ENCODE data around the gene IL26. TPM values are rescaled to one million over a fixed set of nuclear protein-coding genes. Genes with fewer than 3 reads are reported as not detected.

Gene IL26
- total RNA-seq, 1 experiment from 2014 or later = not detected

DNA sequence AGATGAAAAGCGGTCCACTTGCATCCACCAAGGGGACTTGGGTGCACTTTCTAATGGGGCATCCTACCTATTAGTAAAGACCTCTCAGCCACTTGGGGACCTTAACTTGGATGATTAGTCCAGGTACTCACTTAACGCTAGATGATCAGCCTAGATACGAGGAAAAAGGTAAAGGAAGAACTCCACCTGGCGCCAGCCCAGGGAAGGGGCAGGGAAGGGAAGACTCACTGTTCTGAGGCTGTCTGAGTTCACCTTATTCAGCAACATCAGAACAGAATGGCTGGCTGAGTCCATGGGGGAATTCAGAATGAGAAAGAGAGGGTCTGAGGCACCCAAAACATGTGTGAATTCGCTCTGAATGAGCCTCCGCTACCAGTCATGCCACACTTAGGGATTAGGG is 20.7 kb upstream of the IL26 start:
- BruUV-seq (replicated peaks) = no TSS peak
- TF ChIP-seq EZH2 (IDR thresholded peaks at IDR 0.05; ENCODE audit: low read length, unreplicated experiment) (no peak), EZH2phosphoT487 (IDR thresholded peaks at IDR 0.05; ENCODE audit: borderline replicate concordance, low read length) (no peak)
- TF ChIP-seq, protein P1, sequence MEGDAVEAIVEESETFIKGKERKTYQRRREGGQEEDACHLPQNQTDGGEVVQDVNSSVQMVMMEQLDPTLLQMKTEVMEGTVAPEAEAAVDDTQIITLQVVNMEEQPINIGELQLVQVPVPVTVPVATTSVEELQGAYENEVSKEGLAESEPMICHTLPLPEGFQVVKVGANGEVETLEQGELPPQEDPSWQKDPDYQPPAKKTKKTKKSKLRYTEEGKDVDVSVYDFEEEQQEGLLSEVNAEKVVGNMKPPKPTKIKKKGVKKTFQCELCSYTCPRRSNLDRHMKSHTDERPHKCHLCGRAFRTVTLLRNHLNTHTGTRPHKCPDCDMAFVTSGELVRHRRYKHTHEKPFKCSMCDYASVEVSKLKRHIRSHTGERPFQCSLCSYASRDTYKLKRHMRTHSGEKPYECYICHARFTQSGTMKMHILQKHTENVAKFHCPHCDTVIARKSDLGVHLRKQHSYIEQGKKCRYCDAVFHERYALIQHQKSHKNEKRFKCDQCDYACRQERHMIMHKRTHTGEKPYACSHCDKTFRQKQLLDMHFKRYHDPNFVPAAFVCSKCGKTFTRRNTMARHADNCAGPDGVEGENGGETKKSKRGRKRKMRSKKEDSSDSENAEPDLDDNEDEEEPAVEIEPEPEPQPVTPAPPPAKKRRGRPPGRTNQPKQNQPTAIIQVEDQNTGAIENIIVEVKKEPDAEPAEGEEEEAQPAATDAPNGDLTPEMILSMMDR (conservative IDR thresholded peaks at IDR 0.05; ENCODE audit: low read depth, low read length) = no peak
- Histone ChIP-seq H3K9me3 (ENCODE audit: low read length) (no peaks in the 10 kb centered on the region), H3K9ac (ENCODE audit: low read length) (no peak overlapping the region), H3K36me3 (ENCODE audit: low read depth, low read length) (no peaks in the 10 kb centered on the region), H3K4me3 (ENCODE audit: low read length) (no peak overlapping the region), H3F3A (ENCODE audit: low read length, unreplicated experiment) (no peaks in the 10 kb centered on the region), H2AFZ (ENCODE audit: low read length) (no peak overlapping the region), H3K27me3 (ENCODE audit: low read length) (no peaks in the 10 kb centered on the region), H3K4me2 (ENCODE audit: low read length) (no peak overlapping the region), H3K9me2 (replicated peaks; ENCODE audit: low read length) (no peaks in the 10 kb centered on the region), H3K79me2 (ENCODE audit: low read length) (no peaks in the 10 kb centered on the region), H3K27ac (ENCODE audit: low read length) (no peak overlapping the region), H4K20me1 (ENCODE audit: low read length) (no peaks in the 10 kb centered on the region), H3K4me1 (ENCODE audit: insufficient read depth, low read length) (no peaks in the 10 kb centered on the region)
- ChIA-PET CTCF (no interaction called here), POLR2A (ENCODE audit: unreplicated experiment) (no interaction called here)
- ATAC-seq (no peak), DNase-seq (no peak)
- intact Hi-C loops (cut with micrococcal nuclease) = no loop called here

DNA sequence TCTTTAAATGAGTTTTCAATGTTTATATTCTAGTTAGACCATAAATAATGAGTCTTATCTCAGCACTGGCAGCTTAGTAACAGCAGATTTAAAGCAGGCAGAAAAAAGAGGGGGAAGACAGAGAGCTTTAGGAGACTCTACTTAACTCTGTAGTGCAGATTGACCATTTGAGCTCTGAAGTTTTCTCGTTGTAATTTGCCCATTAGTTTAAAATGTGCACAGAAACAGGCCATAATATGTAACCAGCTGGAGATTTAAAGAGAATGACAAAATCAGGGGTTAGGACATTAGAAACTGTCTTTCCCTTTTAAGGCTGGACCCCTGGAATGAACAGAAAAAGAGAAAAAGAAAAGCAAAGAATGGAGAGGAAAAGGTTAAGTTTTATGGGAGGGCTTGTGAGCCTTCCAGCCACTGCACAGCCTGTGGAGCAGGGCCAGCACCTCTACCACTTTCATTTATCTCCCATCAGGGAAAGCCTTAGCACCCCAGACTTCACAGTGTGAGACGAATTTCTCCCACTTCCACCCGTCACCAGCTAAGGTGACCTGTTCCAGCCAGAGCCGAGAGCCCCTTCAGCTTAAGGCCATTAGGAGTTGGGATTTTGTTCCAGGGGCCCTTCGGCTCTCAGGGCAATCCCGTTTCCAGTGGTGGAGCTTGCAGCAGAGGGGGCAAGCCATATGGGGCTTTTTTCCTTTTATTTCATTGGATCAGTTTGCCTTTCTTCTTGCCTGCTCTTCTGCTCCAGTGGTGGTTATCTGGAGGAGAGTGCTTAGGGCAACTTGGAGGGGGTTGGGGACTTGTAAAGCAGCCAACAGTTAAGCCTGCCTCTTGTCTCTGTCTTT is 19.8 kb upstream of the IL26 start:
- Histone ChIP-seq H3K27me3 (ENCODE audit: low read length) (no peaks in the 10 kb centered on the region), H3K4me3 (ENCODE audit: low read length) (no peak overlapping the region), H3K9me2 (replicated peaks; ENCODE audit: low read length) (no peaks in the 10 kb centered on the region), H3K4me1 (ENCODE audit: insufficient read depth, low read length) (peaks cover 9% of the 10 kb centered on the region), H4K20me1 (ENCODE audit: low read length) (no peaks in the 10 kb centered on the region), H3K4me2 (ENCODE audit: low read length) (no peak overlapping the region), H3K79me2 (ENCODE audit: low read length) (no peaks in the 10 kb centered on the region), H3K36me3 (ENCODE audit: low read depth, low read length) (no peaks in the 10 kb centered on the region), H3K9me3 (ENCODE audit: low read length) (no peaks in the 10 kb centered on the region), H3F3A (ENCODE audit: low read length, unreplicated experiment) (no peaks in the 10 kb centered on the region), H3K9ac (ENCODE audit: low read length) (no peak overlapping the region), H3K27ac (ENCODE audit: low read length) (no peak overlapping the region), H2AFZ (ENCODE audit: low read length) (no peak overlapping the region)
- TF ChIP-seq, protein P1 (conservative IDR thresholded peaks at IDR 0.05; ENCODE audit: low read depth, low read length) = no peak
- TF ChIP-seq EZH2phosphoT487 (IDR thresholded peaks at IDR 0.05; ENCODE audit: borderline replicate concordance, low read length) = no peak
- TF ChIP-seq EZH2 (IDR thresholded peaks at IDR 0.05; ENCODE audit: low read length, unreplicated experiment) = no peak
- BruUV-seq (replicated peaks) = no TSS peak
- POLR2A ChIA-PET (ENCODE audit: unreplicated experiment) = interaction anchor here (0.5 kb wide), 1 partner anchor 26 kb away, joined by 6 read pairs; no protein-coding TSS in a partner anchor
- CTCF ChIA-PET = no interaction called here
- no peak for DNase-seq
- intact Hi-C loops (cut with micrococcal nuclease) = no loop called here
- no peak for ATAC-seq

DNA sequence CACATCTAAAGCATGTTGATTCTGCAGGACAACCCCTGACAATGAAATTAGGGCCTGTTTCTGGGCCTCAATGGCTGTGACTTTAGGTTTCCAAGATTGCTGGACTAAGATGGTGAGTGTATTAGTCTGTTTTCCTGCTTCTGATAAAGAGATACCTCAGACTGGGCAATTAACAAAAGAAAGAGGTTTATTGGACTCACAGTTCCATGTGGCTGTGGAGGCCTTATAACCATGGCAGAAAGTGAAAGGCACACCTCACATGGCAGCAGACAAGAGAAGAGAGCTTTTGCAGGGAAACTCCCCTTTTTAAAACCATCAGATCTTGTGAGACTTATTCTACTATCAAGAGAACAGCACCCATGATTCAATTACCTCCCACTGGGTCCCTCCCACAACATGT is 17.2 kb upstream of the IL26 start:
- Histone ChIP-seq H3K4me1 (ENCODE audit: insufficient read depth, low read length) (peaks cover 28% of the 10 kb centered on the region), H3K9me2 (replicated peaks; ENCODE audit: low read length) (no peaks in the 10 kb centered on the region), H3K36me3 (ENCODE audit: low read depth, low read length) (no peaks in the 10 kb centered on the region), H3F3A (ENCODE audit: low read length, unreplicated experiment) (peaks cover 6% of the 10 kb centered on the region), H3K4me3 (ENCODE audit: low read length) (no peak overlapping the region), H3K9ac (ENCODE audit: low read length) (no peak overlapping the region), H4K20me1 (ENCODE audit: low read length) (no peaks in the 10 kb centered on the region), H3K79me2 (ENCODE audit: low read length) (no peaks in the 10 kb centered on the region), H3K9me3 (ENCODE audit: low read length) (no peaks in the 10 kb centered on the region), H3K27me3 (ENCODE audit: low read length) (no peaks in the 10 kb centered on the region), H3K4me2 (ENCODE audit: low read length) (no peak overlapping the region), H2AFZ (ENCODE audit: low read length) (no peak overlapping the region), H3K27ac (ENCODE audit: low read length) (no peak overlapping the region)
- TF ChIP-seq, protein P1 (conservative IDR thresholded peaks at IDR 0.05; ENCODE audit: low read depth, low read length) = no peak
- TF ChIP-seq EZH2 (IDR thresholded peaks at IDR 0.05; ENCODE audit: low read length, unreplicated experiment) (no peak), EZH2phosphoT487 (IDR thresholded peaks at IDR 0.05; ENCODE audit: borderline replicate concordance, low read length) (no peak)
- POLR2A ChIA-PET (ENCODE audit: unreplicated experiment) = no interaction called here
- intact Hi-C loops (cut with micrococcal nuclease) = no loop called here
- BruUV-seq (replicated peaks) = no TSS peak
- CTCF ChIA-PET = no interaction called here
- no peak for ATAC-seq
- no peak for DNase-seq
